Osteocyte (in vitro differentiated cells): ENCODE results near the gene NINL. TPM values are rescaled to one million over a fixed set of nuclear protein-coding genes. Genes with fewer than 3 reads are reported as not detected.
A peak's percentile ranks its signal among the peaks of the same experiment; 100 is the strongest.
"Not testable (repeated sequence)": the region's sequence is repeated elsewhere in the genome, so short reads cannot be mapped to it uniquely, and the experiment has no call there.

Experiments
- DNase-seq: peaks from one replicate; pipeline ENCODE4 v3.0.0; 2021; ENCODE audit warnings: mixed read lengths; ENCODE audit not compliant: unreplicated experiment; ENCODE audit errors: extremely low spot score
- H3K27ac Mint-ChIP-seq: one replicate; pipeline ENCODE4 v1.8.0; 2021; ENCODE audit warnings: mild to moderate bottlenecking, mixed read lengths; ENCODE audit not compliant: unreplicated experiment
- H3K27me3 Mint-ChIP-seq: one replicate; pipeline ENCODE4 v1.8.0; 2021; ENCODE audit warnings: mixed read lengths; ENCODE audit not compliant: unreplicated experiment
- H3K36me3 Mint-ChIP-seq: one replicate; pipeline ENCODE4 v1.8.0; 2021; ENCODE audit warnings: mixed read lengths; ENCODE audit not compliant: unreplicated experiment
- H3K4me1 Mint-ChIP-seq: one replicate; pipeline ENCODE4 v1.8.0; 2021; ENCODE audit warnings: mixed read lengths; ENCODE audit not compliant: unreplicated experiment
- H3K4me3 Mint-ChIP-seq: one replicate; pipeline ENCODE4 v1.8.0; 2021; ENCODE audit warnings: mild to moderate bottlenecking, moderate library complexity, mixed read lengths; ENCODE audit not compliant: unreplicated experiment
- H3K9me3 Mint-ChIP-seq: one replicate; pipeline ENCODE4 v1.8.0; 2021; ENCODE audit warnings: mixed read lengths; ENCODE audit not compliant: unreplicated experiment
- CTCF ChIP-seq: fragments of 200-600 bp; sonication (generic); IDR thresholded peaks from 2 replicates; pipeline ENCODE4 v1.5.0; 2021; ENCODE audit warnings: antibody characterized with exemption, mild to moderate bottlenecking, moderate library complexity
- long read RNA-seq: library from polyadenylated mRNA; unstranded; transcript quantifications from one replicate; pipeline ENCODE4 v2.0.0, GENCODE V29; 2021
- total RNA-seq: library from RNA; stranded (reverse); gene quantifications from 2 replicates; pipeline ENCODE4 v1.2.1, GENCODE V29; 2021

Gene NINL
- 20.4 and 20.8 TPM in 2 replicates for total RNA-seq
- long read RNA-seq, partial matches to known transcripts, result 7 of 18 reads
- long read RNA-seq, other reads (novel, unspliced or antisense), result 10 of 18 reads

DNA sequence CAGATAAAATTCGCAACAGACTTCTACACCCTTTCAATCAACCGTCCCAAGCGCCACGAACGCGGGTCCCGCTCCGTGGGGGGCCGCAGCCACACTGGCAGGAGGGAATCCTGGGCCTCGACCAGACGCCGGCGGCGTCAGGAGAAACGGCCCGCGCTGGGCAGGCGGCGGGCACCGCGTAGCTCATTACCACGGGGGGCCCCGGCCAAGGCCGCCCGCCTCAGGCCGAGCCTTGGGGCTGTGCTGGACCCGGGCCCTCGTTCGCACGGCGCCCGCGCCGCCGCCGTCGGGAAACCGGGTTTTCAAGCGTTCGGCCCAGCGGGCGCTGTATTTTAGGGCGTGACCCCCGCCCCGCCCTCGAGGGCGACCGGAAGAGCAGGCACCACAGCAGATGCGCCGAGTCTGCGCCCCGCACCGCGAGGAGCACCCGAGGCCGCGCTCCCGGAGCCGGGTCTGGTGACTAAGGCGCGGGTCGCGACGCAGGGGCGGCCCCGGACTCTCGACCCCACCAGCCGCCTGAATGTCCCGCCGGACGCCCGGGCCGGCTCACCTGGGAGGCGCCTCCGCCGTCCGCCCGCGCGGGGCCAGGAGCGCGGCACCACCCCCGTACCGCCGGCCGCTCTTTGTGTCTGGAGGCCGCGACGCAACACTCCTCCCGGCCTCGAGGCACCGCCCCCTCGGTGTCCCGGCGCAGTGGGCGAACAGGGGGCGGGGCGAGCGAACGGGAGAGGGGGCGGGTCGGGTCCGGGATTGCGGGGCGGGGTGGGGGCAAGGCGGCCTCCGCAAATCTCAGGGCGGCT, at the start of gene NINL:
NINL (minus strand) TSS at position 627 of the 800 bp plus-strand sequence. CDS start 58,944 bp downstream, outside the sequence.
- Mint-ChIP-seq H3K4me3 (peak within 1 kb of the TSS; percentile 88), H3K9me3 (no peaks in the 10 kb centered on the region), H3K4me1 (peaks cover 30% of the 10 kb centered on the region), H3K36me3 (no peaks in the 10 kb centered on the region), H3K27me3 (no peaks in the 10 kb centered on the region), H3K27ac (peak within 1 kb of the TSS; percentile 88)
- no peak for TF ChIP-seq CTCF
- peak; percentile 89 for DNase-seq

- H3K9me3 Mint-ChIP-seq, result peaks cover 7% of the 10 kb centered on the region
- no peaks in the 10 kb centered on the region for H3K4me1 Mint-ChIP-seq
- H3K36me3 Mint-ChIP-seq, result peaks cover 20% of the 10 kb centered on the region
- no peak for TF ChIP-seq CTCF
- H3K4me3 Mint-ChIP-seq, result no peak overlapping the region
- H3K27me3 Mint-ChIP-seq, result no peaks in the 10 kb centered on the region
- DNase-seq, result no peak
- no peak overlapping the region for H3K27ac Mint-ChIP-seq
These were observed 47.8 kb upstream of the NINL start for GRCh38 chr20:25632940-25633790.

DNA sequence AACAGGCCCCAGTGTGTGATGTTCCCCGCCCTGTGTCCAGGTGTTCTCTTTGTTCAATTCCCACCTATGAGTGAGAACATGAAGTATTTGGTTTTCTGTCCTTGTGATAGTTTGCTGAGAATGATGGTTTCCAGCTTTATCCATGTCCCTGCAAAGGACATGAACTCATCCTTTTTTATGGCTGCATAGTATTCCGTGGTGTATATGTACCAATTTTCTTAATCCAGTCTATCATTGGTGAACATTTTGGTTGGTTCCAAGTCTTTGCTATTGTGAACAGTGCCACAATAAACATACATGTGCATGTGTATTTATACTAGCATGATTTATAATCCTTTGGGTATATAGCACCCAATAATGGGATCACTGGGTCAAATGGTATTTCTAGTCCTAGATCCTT, 45.3 kb upstream of the NINL start:
- H3K27ac Mint-ChIP-seq, H3K9me3 Mint-ChIP-seq, H3K36me3 Mint-ChIP-seq, DNase-seq, H3K4me1 Mint-ChIP-seq, H3K4me3 Mint-ChIP-seq, H3K27me3 Mint-ChIP-seq: not testable (repeated sequence)

- Mint-ChIP-seq H3K4me1 (peaks cover 2% of the 10 kb centered on the region), H3K27ac (no peak overlapping the region)
These were observed 44.6 kb upstream of the NINL start for GRCh38 chr20:25629816-25630499.

More at GRCh38 chr20:25629816-25630499, 44.6 kb upstream of the NINL start:
- Mint-ChIP-seq H3K9me3 (no peaks in the 10 kb centered on the region), H3K4me3 (no peak overlapping the region), H3K36me3 (peaks cover 3% of the 10 kb centered on the region), H3K27me3 (no peaks in the 10 kb centered on the region)
- TF ChIP-seq CTCF, result no peak
- no peak for DNase-seq
